Endothelial cell of umbilical vein (primary cell): ENCODE measurements around the gene UBTD2. TPM values are rescaled to one million over a fixed set of nuclear protein-coding genes. Genes with fewer than 3 reads are reported as not detected.

ENCODE experiments used
- BruUV-seq: library from RNA; stranded (reverse); fragments of 400-500 nt; replicated peaks from 2 replicates; lab custom pipeline; 2021; lab: Mats Ljungman, UMichigan
- CTCF ChIA-PET: fragments of 300-600, 350-600 bp; sonication (Branson Sonifier 250); formaldehyde crosslinking; loops from one replicate; lab custom pipeline; 2021; ENCODE audit warnings: antibody characterized with exemption, inconsistent platforms; lab: Charles Lee
- POLR2A ChIA-PET: fragments of 300-600, 350-600 bp; sonication (Branson Sonifier 250); formaldehyde crosslinking; loops from one replicate; lab custom pipeline; 2021; ENCODE audit warnings: antibody characterized with exemption, inconsistent platforms; lab: Charles Lee
- DNase-seq: peaks from one replicate; pipeline ENCODE4 v3.0.0-alpha.2; 2011; ENCODE audit warnings: low read depth, low spot score
- FAIRE-seq: peaks from 2 replicates; lab custom pipeline; 2011; peaks lifted over from hg19 to GRCh38; lab: Jason Lieb, UNC
- H2AFZ ChIP-seq: 2 replicates; pipeline ENCODE4 v1.6.0; 2012; ENCODE audit warnings: low read depth, low read length, control low read depth, inconsistent platforms
- H3K27ac ChIP-seq: 2 replicates; pipeline ENCODE4 v1.5.1; 2011; ENCODE audit warnings: low read depth, mild to moderate bottlenecking, control low read depth, low read length, moderate library complexity; ENCODE audit not compliant: insufficient read depth
- H3K27me3 ChIP-seq, 2 experiments: 2 replicates each; pipeline versions ENCODE4 v1.6.0 to v1.6.1; 2011; ENCODE audit warnings: low read length in 2 of 2, mixed read lengths in 1 of 2; ENCODE audit not compliant: control insufficient read depth in 2 of 2, insufficient read depth in 2 of 2
- H3K36me3 ChIP-seq, 2 experiments: 2 replicates in 1 of 2; 3 replicates in 1 of 2; pipeline ENCODE4 v1.5.1; 2011; ENCODE audit warnings: low read length in 2 of 2, mild to moderate bottlenecking in 1 of 2, moderate library complexity in 1 of 2; ENCODE audit not compliant: control insufficient read depth in 2 of 2, insufficient read depth in 2 of 2; ENCODE audit errors: extremely low read depth in 1 of 2
- H3K4me1 ChIP-seq: 3 replicates; pipeline ENCODE4 v1.5.1; 2011; ENCODE audit warnings: mild to moderate bottlenecking, low read length; ENCODE audit not compliant: control insufficient read depth, insufficient read depth; ENCODE audit errors: extremely low read depth
- H3K4me2 ChIP-seq: 2 replicates; pipeline ENCODE4 v1.6.1; 2011; ENCODE audit warnings: low read length, control low read depth, mixed read lengths; ENCODE audit not compliant: insufficient read depth
- H3K4me3 ChIP-seq, 3 experiments: fragments of 200-600 bp in 1 of 3; sonication (generic), shearing (Covaris generic) in 1 of 3; replicated peaks in 1 of 3; 2 replicates each; pipeline ENCODE4 v1.5.1; 2011 to 2016; ENCODE audit warnings: control low read depth in 3 of 3, low read length in 3 of 3, mild to moderate bottlenecking in 2 of 3, inconsistent platforms in 1 of 3, low read depth in 1 of 3, moderate library complexity in 1 of 3; ENCODE audit not compliant: insufficient read depth in 1 of 3
- H3K79me2 ChIP-seq: 2 replicates; pipeline ENCODE4 v1.6.0; 2012; ENCODE audit warnings: low read length, inconsistent platforms; ENCODE audit not compliant: control insufficient read depth, insufficient read depth
- H3K9ac ChIP-seq: replicated peaks from 2 replicates; pipeline ENCODE3; 2011; ENCODE audit warnings: low read length, control low read depth; ENCODE audit not compliant: insufficient read depth; ENCODE audit errors: extremely low read depth
- H3K9me1 ChIP-seq: replicated peaks from 3 replicates; pipeline ENCODE4 v1.6.0; 2011; ENCODE audit warnings: mild to moderate bottlenecking, low read length; ENCODE audit not compliant: control insufficient read depth, insufficient read depth; ENCODE audit errors: extremely low read depth
- H3K9me3 ChIP-seq: replicated peaks from 2 replicates; pipeline ENCODE4 v1.5.1; 2012; ENCODE audit warnings: low read length, inconsistent platforms; ENCODE audit not compliant: control insufficient read depth, insufficient read depth
- H4K20me1 ChIP-seq: replicated peaks from 2 replicates; pipeline ENCODE3; 2011; ENCODE audit warnings: mild to moderate bottlenecking, low read length; ENCODE audit not compliant: control insufficient read depth, insufficient read depth; ENCODE audit errors: extremely low read depth
- CTCF ChIP-seq, 2 donors: IDR thresholded peaks; 1 replicate in 1 of 2; 2 replicates in 1 of 2; pipeline ENCODE4 v1.5.1; 2011; ENCODE audit warnings: low read length in 2 of 2, mild to moderate bottlenecking in 2 of 2, moderate library complexity in 2 of 2, control low read depth in 1 of 2, inconsistent platforms in 1 of 2, low read depth in 1 of 2; ENCODE audit not compliant: insufficient read depth in 1 of 2; ENCODE audit errors: extremely low read depth in 1 of 2
- EZH2 ChIP-seq: IDR thresholded peaks from 2 replicates; pipeline ENCODE4 v1.6.1; 2012; ENCODE audit warnings: borderline replicate concordance, low read depth, mild to moderate bottlenecking, moderate library complexity, low read length, inconsistent platforms; ENCODE audit not compliant: severe bottlenecking
- FOS ChIP-seq: IDR thresholded peaks from 2 replicates; pipeline ENCODE4 v1.6.1; 2011; ENCODE audit warnings: mild to moderate bottlenecking, low read length, moderate library complexity, borderline replicate concordance; ENCODE audit not compliant: insufficient read depth
- GATA2 ChIP-seq: IDR thresholded peaks from 2 replicates; pipeline ENCODE4 v1.7.0; 2011; ENCODE audit warnings: low read depth, mild to moderate bottlenecking, moderate library complexity, mixed read lengths, low read length; ENCODE audit not compliant: insufficient read length, insufficient read depth
- JUN ChIP-seq: IDR thresholded peaks from 2 replicates; pipeline ENCODE4 v1.6.1; 2011; ENCODE audit warnings: borderline replicate concordance, low read depth; ENCODE audit not compliant: insufficient read length, insufficient read depth
- MAX ChIP-seq: IDR thresholded peaks from 2 replicates; pipeline ENCODE4 v1.6.1; 2011; ENCODE audit not compliant: insufficient read depth, insufficient read length
- MYC ChIP-seq: IDR thresholded peaks from one replicate; pipeline ENCODE4 v1.6.1; 2011; ENCODE audit warnings: mild to moderate bottlenecking, low read depth, low read length
- POLR2A ChIP-seq: IDR thresholded peaks from 2 replicates; pipeline ENCODE4 v1.6.1; 2012; ENCODE audit warnings: low read depth, mild to moderate bottlenecking, control low read depth, low read length
- POLR2AphosphoS5 ChIP-seq: IDR thresholded peaks from 2 replicates; pipeline ENCODE4 v1.6.1; 2012; ENCODE audit warnings: low read depth, mild to moderate bottlenecking, control low read depth, low read length, moderate library complexity; ENCODE audit not compliant: insufficient read depth
- dilution Hi-C: fragments of 300-500 bp; cut with MboI; formaldehyde crosslinking; loops from one replicate; pipeline ENCODE4 v1.15.0; 2019; ENCODE audit warnings: low sequenced_read_pairs; ENCODE audit not compliant: extremely low pct_ligation_motif_present
- intact Hi-C: fragments of 100-400 bp; cut with micrococcal nuclease; formaldehyde crosslinking; loops from one replicate; pipeline ENCODE4 v1.10.0; 2022
- polyA plus RNA-seq, 4 experiments: library from polyadenylated mRNA; depleted of rRNA in 3 of 4; stranded (reverse) in 3 of 4; unstranded in 1 of 4; fragments of >200 nt; gene quantifications; 2 replicates each; pipeline versions ENCODE4 v1.2.1 to v1.2.3, GENCODE V29; 2011 to 2012; ENCODE audit warnings: missing spikeins in 1 of 4
- total RNA-seq: library from RNA; stranded (reverse); gene quantifications from 2 replicates; pipeline ENCODE4 v1.2.3, GENCODE V29; 2021

Gene UBTD2
- total and polyA plus RNA-seq, 2 donors (not counting 3 experiments of a cell fraction or from before 2014, with no cell fraction given) = 10.1 to 22.6 TPM

- ChIA-PET POLR2A (no interaction called here), CTCF (no interaction called here)
- Histone ChIP-seq H3K27me3 (no peaks in the 10 kb centered on the region), H3K27ac (no peak overlapping the region), H3K9me1 (no peaks in the 10 kb centered on the region), H4K20me1 (peaks cover 3% of the 10 kb centered on the region), H3K4me2 (no peak overlapping the region), H3K4me1 (no peaks in the 10 kb centered on the region), H3K36me3 (peaks cover 0 to 2% of the 10 kb centered on the region in 2 experiments), H3K79me2 (peaks cover 2% of the 10 kb centered on the region), H3K9me3 (no peaks in the 10 kb centered on the region), H2AFZ (no peak overlapping the region), H3K9ac (no peak overlapping the region), H3K4me3 (no peak overlapping the region)
- TF ChIP-seq POLR2AphosphoS5 = no peak
- no peak for TF ChIP-seq GATA2
- TF ChIP-seq CTCF (IDR thresholded peaks at IDR 0.05; ENCODE audit: extremely low read depth in 1 of 2, insufficient read depth in 1 of 2, low read depth in 1 of 2, low read length in 2 of 2) = no peak
- TF ChIP-seq MYC = no peak
- no peak for TF ChIP-seq FOS
- TF ChIP-seq POLR2A = no peak
- TF ChIP-seq JUN = no peak
- no peak for TF ChIP-seq EZH2
- no peak for TF ChIP-seq MAX
- no peak for FAIRE-seq
- DNase-seq = no peak
- dilution Hi-C loops = no loop called here
- no TSS peak for BruUV-seq
- intact Hi-C loops = no loop called here
Observed at GRCh38 chr5:172209714-172210113, 73.8 kb downstream of the UBTD2 start.
